Stromal cell of bone marrow (primary cell): ENCODE data around the gene TMEM69.
"Not testable (repeated sequence)": the region's sequence is repeated elsewhere in the genome, so short reads cannot be mapped to it uniquely, and the experiment has no call there.

Experiments used
- DNase-seq: peaks from one replicate; pipeline ENCODE4 v3.0.0-alpha.2; 2012; ENCODE audit warnings: low read depth

TMEM69 gene

DNA sequence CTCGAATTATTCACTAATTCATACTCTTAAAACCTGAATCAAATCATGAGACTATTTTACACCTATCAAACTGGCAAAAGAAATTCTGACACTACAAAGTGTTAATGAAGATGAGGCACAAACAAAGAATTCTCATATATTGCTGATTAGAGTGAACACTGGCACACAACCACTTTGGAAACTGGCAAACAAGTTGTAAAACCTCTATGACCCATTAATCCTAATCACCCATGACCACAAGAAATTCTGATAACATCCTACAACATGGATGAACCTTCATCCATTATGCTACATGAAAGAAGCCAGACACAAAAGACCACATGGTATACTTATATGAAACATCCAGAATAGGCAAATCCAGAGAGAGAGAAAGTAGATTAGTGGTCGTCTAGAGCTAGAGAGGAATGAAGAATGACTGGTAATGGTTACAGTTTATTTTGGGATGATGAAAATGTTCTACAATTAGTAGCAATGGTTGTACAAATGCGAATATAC is 10.2 kb upstream of the TMEM69 start:
- DNase-seq = no peak

DNA sequence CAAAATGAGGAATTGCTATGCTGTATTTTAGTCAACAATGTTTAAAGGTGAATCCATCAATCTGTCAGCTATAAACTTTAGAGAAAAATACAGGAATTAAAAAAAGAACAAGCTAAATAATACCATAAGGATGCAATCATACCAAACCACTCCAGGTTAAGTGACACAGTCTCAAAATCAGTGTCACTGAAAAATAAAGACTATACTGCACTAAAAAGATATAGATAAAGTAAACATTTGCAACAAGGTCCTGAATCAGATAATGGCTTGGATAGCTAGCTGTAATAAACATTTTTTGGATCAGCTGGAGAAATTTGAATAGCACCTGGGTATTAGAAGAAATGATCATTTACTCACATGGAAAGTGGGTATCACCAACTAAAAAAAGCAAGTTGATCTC is 9.5 kb upstream of the TMEM69 start:
- no peak for DNase-seq

- no peak for DNase-seq
Measured at GRCh38 chr1:45679123-45679522, 8.9 kb upstream of the TMEM69 start.

DNA sequence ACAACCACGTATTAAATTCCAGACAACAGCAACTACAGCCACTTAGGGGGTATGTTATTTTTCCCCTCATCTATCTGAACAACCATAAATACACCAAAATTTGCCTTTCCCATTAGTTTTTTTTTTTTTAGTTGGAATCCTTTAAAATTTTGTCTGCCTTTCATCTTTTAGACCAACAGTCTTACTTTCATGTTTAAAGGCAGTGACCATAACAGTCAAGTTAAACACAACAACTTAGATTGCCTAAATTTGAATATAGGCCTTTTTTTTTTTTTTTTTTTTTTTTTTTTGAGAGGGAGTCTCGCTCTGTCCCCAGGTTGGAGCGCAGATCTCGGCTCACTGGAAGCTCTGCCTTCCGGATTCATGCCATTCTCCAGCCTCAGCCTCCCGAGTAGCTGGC is 5.0 kb upstream of the TMEM69 start:
- DNase-seq = no peak

GRCh38 chr1:45684402-45684801 is 3.6 kb upstream of the TMEM69 start:
- no peak for DNase-seq

DNA sequence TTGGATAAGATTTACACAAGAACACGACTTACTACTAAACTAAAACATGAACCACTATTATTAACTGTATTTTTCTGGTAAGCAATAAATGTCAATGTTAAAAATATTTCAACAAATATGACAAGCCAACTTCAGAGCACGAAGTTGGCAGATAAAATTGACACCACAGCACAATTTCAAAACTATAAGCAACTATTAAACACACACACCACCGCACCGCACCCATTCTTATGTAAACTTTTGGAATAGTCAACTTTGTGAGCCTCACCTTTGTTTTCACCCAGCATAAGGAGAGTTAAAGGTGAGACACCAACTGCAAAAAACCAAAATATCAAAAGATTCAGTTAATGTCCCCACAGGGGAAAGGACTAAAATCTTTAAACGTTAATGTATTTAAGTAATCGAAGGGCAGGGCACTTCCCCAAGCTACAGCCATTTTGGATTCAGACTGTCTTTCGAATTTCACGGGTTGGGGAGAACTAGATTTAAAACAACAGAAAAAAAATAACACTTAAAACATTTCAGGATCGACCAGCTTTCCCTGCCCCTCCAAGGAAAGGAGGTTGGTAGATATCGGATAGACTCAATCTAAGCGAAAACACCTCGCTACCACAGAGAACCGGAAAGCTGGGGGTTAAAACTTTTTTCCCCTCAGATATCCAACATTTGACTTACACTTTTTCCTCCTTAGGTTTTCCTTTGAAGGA is 2.5 kb upstream of the TMEM69 start:
- no peak for DNase-seq

DNA sequence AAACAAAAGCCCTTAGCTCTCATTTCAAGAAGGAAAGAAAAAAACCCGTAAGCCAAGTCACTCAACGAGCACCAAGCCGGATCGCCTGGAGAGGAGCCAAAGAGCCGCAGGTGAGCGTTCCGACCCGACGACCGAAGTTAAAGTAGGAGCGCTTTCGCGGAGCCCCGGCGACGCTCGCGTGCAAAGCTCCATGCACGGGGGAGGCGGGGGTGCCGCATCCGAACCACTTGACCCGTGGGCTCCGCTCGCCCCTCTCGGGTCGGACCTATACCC is 2.0 kb upstream of the TMEM69 start:
- no peak for DNase-seq

DNA sequence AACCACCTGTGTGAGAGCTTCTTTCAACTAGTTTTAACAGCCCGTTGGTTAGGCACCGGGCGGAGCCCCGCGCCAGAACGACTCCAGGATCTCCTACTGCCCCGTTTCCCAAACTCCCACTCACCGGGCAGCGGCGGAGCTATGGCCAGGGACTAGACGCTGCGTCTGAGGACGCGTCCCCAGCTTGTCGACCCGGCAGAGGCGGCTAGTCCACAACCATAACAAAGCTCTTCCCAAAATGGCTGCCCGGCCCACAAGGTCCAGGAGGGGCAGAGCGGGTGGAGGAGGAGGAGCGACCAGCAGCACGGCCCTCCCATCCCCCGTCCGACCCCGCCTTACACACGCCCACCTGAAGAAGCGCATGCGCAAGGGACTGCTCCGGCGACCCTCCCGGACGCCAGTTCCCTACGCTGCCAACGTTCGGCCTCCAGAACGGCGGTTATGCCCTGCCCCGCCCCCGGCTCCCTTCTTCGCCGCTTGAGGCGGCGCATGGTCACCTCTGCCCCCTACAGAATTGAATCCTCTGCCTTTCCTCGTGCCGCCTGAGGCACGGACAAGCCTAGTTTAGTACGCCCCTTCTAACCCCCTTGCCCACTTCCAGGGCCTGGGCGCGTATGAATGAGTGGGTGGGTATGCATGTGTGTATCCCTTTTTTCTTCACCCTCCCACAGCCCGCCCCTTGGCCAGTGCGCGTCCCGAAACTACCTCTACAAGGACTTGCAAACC is 1.5 kb upstream of the TMEM69 start, which contains the start of gene GPBP1L1:
Gene GPBP1L1 (minus strand): TSS at position 246 of the 726 bp plus-strand sequence. CDS start 27,446 bp downstream, outside the sequence.
- DNase-seq = peak; percentile 91

DNA sequence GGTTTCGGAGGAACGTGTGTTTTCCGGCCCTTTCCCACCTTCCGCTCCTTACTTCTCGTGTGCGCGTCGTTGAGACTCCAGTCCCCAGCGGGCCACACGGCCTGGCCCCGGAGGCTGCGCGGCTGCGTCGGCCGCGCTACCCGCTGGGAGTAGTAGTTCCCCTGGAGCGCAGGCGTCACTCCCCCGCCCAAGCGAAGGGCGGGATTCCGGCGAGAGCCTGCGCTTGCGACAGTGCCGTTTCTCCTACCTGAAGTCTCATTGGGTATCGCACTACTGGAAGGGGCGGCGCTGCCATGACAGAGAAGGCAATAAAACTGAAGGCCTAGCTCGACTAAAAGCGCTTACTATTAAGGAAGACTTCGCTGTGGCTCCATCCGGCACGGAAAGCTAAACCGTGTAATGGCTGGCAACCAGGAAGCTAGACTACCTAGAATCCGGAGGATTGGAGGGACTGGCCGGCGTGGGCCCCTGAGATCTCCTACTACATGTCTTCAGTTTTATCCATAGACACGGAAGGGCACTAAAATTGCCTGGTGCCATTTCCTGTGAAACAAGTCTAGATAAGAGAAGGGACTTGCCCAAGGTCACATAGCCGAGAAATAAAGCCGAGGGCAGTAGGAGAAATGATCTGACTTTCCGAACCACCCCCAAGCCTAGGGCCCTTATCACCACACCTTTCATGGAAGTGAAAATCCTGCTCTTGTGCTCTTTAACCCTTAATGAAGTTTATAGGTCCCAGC is 797 bp upstream of the TMEM69 start:
- DNase-seq = peak; percentile 98

DNA sequence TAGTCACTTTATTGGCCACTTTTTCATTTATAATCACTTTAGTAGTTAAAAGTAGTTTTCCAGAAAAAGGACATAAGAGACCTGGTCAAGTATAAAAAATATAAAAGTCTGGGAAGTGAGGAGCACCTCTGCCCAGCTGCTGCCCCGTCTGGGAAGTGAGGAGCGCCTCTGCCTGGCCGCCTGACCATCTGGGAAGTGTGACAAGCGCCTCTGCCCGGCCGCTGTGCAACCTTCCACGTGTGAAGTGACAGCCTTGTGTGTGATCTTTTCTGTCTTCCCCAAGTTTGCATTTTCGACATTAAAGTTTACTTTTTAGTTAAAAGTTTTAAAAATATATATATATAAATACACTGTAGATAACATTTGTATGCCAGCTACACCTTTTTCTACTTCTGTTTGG is 5.8 kb downstream of the TMEM69 start:
- DNase-seq = not testable (repeated sequence)

- no peak for DNase-seq
Measured at GRCh38 chr1:45694823-45695222, 6.8 kb downstream of the TMEM69 start.

GRCh38 chr1:45704637-45705036 is 16.7 kb downstream of the TMEM69 start:
- no peak for DNase-seq

GRCh38 chr1:45713711-45714110 is 25.7 kb downstream of the TMEM69 start:
- no peak for DNase-seq

- no peak for DNase-seq
Measured at GRCh38 chr1:45716700-45717099, 28.7 kb downstream of the TMEM69 start.

DNA sequence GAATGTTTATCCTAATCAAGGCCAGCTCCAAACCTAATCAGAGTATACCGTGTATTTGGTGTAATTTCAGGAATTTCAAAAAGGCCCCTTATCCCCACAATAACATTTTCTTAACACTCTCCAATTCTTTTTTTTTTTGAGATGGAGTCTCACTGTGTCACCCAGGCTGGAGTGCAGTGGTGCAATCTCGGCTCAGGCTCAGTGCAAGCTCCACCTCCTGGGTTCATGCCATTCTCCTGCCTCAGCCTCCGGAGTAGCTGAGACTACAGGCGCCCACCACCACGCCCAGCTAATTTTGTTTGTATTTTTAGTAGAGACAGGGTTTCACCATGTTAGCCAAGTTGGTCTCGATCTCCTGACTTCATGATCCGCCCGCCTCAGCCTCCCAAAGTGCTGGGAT is 29.4 kb downstream of the TMEM69 start:
- not testable (repeated sequence) for DNase-seq

GRCh38 chr1:45718289-45718688 is 30.3 kb downstream of the TMEM69 start:
- no peak for DNase-seq

GRCh38 chr1:45721207-45721606 is 33.2 kb downstream of the TMEM69 start:
- no peak for DNase-seq

- peak; percentile 15 for DNase-seq
Measured at GRCh38 chr1:45722809-45723208, 34.8 kb downstream of the TMEM69 start.

DNA sequence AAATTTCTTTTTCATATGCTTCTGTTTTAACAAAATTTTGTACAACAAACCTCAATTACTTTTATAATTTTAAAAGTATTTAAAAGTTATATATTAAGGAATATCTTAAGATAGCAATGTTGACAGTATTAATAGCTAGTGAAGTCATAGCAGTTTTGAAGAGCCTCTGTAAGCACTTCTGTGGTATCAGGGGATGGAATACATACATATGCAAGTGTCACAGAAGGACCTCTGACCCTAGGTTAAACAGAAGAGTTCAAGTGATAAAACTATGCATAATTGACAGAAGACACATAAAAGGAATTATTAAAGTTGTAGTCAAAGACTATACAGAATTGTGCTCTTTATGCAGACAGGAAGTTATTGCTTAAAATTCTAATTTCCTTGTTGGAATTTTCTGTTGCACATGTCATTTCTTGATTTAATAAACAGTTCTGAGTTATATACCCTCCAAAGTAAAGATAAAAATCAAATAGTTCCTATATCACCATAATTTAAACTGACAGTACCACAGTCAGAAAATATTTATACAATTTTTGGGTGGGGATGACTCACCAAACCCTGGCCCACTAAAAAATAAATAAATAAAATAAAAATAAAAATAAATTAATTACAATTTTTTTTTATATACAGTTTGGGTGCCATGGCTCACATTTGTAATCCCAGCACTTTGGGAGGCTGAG is 35.4 kb downstream of the TMEM69 start:
- DNase-seq = no peak

DNA sequence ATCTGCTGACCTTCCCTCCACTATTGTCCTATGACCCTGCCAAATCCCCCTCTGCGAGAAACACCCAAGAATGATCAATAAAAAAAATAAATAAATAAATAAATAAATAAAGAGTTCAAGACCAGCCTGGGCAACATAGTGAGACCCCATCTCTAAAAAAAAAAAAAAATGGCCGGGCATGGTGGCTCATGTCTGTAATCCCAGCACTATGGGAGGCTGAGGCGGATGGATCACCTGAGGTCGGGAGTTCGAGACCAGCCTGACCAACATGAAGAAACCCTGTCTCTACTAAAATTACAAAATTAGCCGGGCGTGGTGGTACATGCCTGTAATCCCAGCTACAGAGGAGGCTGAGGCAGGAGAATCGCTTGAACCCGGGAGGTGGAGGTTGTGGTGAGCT is 38.0 kb downstream of the TMEM69 start:
- not testable (repeated sequence) for DNase-seq

- DNase-seq = no peak
Measured at GRCh38 chr1:45730075-45730779, 42.2 kb downstream of the TMEM69 start.
